Measurements from ENCODE around the gene ASB9.
"Not testable (repeated sequence)": the region's sequence is repeated elsewhere in the genome, so short reads cannot be mapped to it uniquely, and the experiment has no call there.

Gene ASB9, protein sequence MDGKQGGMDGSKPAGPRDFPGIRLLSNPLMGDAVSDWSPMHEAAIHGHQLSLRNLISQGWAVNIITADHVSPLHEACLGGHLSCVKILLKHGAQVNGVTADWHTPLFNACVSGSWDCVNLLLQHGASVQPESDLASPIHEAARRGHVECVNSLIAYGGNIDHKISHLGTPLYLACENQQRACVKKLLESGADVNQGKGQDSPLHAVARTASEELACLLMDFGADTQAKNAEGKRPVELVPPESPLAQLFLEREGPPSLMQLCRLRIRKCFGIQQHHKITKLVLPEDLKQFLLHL

DNA sequence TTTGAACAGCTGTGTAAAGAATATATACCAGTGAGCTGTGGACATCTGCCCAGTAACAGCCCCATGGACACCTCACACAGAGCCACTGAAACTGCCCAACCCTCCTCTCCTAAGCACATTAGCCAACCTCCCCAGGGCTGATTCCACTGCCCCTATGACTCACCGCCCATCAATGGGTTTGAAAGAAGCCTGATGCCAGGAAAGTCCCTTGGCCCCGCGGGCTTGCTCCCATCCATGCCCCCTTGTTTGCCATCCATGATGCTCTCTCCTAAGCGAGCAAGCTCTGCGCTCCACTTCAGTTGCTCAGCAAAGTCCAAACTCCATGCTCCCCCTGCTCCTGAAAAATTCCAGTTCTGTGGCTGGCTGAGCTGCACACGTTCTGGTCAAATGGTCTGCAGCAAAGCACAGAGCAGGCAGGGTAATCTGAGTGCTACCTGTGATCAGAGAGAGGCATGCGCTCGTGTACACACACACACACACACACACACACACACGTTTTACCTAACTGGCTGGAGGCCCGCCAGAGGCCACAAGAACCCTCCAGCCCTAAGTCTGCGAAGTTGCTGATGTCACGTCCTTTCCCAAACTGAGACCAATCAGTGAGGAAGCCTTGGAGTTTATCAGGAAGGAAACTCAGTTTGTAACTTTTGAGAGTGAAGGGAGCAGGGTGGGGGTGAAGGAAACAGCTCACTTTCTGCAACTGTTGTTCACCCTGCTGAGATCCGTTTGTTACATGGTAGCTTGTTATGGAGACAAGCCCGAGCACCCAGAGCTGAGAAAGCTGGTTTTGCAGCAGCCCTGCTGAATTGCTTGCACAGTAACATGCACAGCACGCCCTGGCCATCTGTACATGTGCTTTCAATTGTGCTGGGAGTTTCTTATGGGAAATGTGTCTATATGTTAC is at the start of gene ASB9:
Gene ASB9 (minus strand): TSS at position 466 of the 904 bp plus-strand sequence. CDS start 209 bp downstream, at position 257.
- DNase-seq (ENCODE audit: low read depth in 3 of 3, low spot score in 1 of 3): no peak

DNA sequence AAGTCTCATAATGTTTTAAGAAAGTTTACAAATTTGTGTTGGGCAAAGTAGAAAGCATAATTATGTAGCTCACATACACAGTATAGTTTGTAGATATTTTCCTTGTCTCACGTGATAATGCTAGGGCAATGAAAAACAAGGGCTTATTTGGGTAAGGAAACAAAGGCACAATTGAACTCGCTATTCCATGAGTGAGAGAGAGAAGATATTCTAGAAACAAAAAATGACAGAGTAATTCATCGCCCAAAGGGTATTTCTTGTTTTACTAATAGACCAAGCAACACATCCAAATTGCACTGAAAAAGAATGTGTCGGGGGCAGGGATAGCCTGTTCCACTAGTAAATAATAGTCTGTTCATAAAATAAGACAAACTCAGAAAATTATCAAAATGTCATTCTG is 49.2 kb upstream of the ASB9 start:
- DNase-seq (ENCODE audit: low read depth in 3 of 3, low spot score in 1 of 3): no peak

DNA sequence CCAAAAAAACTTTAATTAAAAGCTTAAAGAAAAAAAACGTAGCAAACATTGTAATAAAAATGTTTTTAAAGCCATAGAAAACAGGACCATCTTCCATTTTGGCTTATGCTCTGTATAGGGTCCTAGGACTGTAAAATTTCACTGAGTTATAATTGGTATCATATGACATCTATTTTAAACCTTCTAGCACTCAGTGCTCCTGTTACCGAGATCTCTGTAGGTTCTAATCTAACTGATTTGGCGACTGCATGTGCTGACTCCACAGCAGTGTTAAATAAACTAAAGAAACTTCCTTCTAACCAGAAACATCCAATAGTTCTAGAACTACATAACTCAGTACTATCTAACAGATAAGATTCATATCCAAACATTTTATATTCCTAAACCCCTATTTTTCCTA is 45.6 kb upstream of the ASB9 start, which contains the start of gene ASB11:
Gene ASB11 (minus strand): TSS at position 132 of the 400 bp plus-strand sequence. CDS start 35 bp downstream, at position 97.
- no peak for DNase-seq (ENCODE audit: low read depth in 3 of 3, low spot score in 1 of 3)

DNA sequence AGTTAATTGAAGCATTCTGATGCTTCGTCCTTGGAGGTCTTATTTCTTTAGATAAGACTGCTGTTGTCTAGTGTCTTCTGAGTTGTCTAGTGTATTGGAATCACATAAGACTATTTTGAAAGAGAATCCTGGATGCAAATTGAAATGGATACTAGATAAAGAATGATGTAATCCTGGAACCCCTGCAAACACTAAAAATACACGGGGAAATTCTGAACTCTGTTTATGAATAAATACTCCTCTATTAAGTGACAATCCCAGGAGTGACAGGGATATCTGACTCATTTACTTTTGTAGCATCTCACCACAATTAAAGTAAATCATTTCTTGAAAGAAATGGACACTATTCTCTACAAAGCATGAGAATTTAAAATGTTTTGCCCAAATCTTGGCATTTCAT is 44.6 kb upstream of the ASB9 start:
- DNase-seq (ENCODE audit: low read depth in 3 of 3, low spot score in 1 of 3): no peak

DNA sequence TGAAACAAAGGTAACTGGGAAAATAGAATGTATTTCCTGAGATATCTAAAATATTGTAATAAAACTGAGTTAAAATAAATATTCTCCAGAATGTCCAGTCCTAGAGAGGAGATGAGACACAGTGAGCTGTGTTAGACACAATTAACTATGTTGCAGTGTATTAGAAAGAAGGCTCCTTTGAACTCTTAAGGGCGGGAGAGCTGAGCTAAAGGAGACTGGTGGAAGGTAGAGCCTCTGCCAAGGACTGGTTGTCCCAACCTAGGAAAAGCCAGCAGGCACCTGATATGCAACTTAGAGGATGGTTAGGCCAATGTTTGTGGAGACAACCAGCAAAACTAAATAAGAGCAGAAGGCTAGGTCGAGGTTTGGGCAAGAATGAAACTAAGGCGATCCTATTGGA is 41.2 kb upstream of the ASB9 start:
- DNase-seq (ENCODE audit: low read depth in 3 of 3, low spot score in 1 of 3): no peak

DNA sequence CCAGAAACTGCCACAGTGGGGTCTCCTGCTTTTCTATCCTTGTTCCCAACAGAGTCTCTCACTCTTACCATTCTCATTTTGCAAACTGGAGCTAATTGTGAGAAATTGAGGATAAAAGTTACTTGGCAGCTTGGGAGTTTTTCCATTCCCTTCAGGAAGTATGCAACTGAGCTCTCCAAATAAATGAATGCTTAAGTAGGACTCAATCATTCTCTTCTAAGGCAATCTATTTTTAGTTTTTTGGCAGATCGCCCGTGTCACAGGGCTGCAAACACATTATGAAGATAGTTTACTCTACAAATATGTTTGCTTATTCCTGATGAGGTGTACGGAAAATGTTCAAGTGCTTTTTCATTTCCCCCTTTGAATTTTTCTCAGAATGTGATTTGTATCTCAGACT is 40.2 kb upstream of the ASB9 start:
- no peak for DNase-seq (ENCODE audit: low read depth in 3 of 3, low spot score in 1 of 3)

DNA sequence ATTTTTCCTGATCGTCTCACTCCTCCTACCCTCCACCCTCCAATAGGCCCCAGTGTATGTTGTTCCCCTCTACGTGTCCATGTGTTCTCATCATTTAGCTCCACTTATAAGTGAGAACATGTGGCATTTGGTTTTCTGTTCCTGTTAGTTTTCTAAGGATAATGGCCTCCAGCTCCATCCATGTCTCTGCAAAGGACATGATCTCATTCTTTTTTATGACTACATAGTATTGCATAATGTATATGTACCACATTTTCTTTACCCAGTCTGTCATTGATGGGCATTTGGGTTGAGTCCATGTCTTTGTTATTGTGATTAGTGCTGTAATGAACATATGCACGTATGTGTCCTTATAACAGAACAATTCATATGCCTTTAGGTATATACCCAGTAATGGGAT is 36.0 kb upstream of the ASB9 start:
- DNase-seq (ENCODE audit: low read depth in 3 of 3, low spot score in 1 of 3): not testable (repeated sequence)

DNA sequence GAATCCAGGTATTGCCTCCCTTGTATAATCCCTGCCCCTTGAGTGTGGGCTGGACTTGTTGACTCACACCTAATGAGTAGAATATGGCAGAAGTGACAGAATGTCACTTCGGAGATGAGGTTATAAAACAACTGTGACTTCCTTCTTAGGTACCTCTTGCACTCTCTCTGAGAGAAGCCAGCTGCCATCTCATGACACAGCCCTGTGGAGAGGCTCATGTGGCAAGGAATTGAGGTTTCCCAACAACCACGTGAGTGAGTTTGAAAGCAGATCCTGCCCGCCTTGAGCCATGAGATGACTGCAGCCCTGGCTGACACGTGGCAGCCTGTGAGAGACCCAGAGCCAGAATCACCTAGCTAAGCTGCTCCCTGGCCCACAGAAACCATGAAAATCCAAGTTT is 32.0 kb upstream of the ASB9 start:
- DNase-seq (ENCODE audit: low read depth in 3 of 3, low spot score in 1 of 3): no peak

DNA sequence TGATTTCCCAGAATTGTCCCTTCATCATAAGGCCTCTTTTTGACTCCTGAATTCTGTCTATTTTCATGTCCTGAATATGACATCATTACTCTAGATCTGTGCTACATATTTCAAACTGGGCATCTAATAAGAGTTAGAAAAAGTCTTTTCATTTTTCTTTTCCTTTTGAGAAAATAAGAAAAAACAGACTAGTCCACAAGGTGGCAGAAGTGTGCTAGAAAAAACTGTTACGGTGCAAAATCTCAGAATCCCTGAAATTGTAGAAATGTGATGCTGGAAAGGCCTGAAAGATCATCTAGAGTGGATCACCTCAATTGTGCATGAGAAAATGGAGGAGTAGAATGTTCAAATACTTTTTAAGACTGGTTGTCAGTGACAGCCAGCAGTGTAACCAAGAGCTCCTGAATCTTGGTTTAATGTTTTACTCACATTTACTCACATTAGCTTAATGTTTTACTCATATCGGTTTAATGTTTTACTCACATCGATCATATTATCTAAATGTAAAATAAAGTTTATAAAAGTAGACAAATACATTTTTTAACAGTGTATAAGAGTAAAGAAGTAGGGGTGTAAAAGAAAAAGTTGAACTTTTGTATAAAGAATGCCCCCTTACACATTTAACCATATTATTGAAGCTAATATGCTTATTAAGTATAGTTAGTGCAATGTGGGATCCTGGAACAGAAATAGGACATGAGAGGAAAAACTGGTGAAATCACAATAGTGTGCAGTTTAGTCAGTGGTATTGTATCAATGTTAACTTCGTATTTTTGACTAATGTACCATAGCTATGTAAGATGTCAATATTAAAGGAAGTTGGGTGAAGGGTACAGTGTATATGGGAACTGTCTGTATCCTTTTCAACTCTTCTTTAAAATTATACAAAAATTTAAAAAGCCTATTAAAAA is 30.3 kb upstream of the ASB9 start:
- DNase-seq (ENCODE audit: low read depth in 3 of 3, low spot score in 1 of 3): no peak

DNA sequence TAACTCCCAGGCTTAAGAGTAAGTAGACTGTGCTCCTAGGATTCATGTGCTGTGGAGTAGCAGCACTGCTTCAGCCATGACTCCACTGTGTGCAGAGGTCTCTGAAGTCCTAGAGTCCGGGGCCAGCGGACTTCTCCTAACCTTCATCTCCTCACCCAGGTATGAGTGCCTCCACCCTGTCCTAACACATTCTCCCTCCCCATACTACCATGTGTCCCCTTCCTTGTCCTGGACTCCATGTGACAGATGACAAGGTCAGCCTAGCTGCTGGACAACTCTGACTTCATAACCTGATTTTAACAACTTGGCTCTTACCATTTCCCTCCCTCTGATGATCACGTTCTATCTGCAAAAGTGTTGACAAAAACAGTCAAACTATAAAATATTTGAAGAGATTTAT is 28.9 kb upstream of the ASB9 start:
- no peak for DNase-seq (ENCODE audit: low read depth in 3 of 3, low spot score in 1 of 3)

DNA sequence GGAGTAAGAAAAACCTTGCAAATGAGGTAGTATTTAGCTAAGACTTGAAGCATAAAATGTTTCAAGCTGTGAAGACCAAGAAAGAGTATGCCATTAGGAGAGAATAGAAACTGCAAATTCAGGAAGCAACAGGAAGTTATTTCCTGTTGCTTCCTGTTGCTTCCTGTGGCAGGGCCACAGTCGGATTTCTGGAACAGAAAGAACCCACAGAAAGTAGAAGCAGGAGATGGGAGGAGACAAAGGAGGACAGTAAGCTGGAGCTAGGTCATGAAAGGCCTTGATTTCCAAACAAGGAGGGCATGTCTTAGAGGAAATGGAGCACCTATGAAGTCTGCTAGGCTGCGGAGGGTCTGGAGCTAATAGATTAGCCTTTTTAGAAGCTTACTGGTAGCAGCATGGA is 28.3 kb upstream of the ASB9 start:
- DNase-seq (ENCODE audit: low read depth in 3 of 3, low spot score in 1 of 3): no peak

DNA sequence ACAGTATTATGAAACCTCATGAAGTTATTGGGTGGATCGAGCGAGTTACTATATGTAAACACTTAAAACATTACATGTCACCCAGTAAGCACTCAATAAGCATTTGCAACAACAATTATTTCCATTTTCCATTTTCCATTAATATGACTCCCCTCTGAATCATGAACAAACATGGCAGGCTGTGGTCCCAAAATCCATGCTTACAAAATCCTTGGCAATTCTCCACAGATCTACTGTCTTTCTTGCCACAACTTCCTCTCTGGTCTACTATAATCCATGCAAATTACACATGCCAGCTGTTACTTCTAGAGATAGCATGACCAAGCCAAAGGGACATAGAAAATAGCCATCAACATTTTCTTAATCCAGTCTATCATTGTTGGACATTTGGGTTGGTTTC is 23.6 kb upstream of the ASB9 start:
- no peak for DNase-seq (ENCODE audit: low read depth in 3 of 3, low spot score in 1 of 3)

DNA sequence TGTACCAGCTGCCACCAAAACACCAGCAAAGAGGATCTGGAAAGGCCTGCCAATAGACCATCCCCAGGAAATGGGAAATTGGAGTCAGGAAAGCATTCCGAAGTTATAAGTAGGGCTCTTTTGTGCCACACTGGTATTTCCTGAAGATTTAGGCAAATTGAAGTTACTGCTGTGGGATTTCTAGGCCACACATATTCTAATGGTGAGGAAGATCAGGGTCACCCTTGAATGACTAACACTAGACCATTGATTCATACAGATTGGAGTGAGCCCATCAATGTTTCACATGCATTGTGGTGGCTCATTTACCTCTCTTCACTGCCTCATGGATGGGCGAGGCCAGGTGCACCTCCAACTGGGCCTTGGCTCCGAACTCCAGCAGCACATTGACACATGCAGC is 23.0 kb upstream of the ASB9 start:
- DNase-seq (ENCODE audit: low read depth in 3 of 3, low spot score in 1 of 3): no peak

DNA sequence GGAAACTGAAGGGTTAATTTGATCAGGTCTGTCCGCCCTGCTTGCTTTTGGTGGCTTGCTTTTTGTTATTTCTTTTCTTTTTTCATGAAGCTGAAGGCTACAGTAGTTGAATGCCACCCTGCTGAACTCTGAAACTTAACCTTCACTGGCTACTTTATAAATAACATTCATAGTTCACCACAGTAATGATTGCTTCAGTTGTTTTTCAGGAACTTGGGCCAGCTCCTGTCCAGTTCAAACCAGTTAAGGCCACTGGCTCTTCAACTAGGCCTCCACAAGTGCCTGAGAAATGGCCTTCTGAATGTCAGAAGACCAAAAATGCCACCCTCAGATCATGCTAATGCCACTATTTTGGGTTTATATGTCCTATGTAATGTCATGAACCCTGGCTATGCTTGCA is 7.7 kb upstream of the ASB9 start:
- no peak for DNase-seq (ENCODE audit: low read depth in 3 of 3, low spot score in 1 of 3)

DNA sequence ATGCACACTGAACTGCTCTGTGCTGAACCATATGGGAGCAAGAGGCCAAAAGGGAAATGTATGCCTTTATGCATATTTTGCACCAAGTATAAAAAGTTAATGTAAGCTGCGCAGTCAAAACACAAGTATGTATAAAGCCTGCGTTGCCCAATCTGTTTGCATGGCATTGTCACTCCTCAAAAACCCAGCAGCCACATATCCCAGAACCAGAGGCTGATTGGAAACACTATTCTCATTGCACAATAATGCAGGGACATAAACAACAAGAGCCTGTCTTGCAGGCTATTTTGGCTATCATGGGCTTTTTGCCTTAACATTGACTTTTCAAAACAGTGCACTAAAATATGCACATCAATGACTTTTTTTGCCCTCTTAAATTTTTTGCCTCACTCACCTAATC is 5.1 kb upstream of the ASB9 start:
- no peak for DNase-seq (ENCODE audit: low read depth in 3 of 3, low spot score in 1 of 3)

DNA sequence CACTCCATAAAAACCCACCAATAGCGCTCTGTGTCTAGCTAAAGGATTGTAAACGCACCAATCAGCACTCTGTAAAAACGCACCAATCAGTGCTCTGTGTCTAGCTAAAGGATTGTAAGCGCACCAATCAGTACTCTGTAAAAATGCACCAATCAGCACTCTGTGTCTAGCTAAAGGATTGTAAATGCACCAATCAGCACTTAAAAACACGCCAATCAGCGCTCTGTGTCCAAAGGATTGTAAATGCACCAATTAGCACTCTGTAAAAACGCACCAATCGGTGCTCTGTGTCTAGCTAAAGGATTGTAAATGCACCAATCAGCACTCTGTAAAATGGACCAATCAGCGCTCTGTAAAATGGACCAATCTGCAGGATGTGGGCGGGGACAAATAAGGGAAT is 3.4 kb upstream of the ASB9 start:
- not testable (repeated sequence) for DNase-seq (ENCODE audit: low read depth in 3 of 3, low spot score in 1 of 3)

DNA sequence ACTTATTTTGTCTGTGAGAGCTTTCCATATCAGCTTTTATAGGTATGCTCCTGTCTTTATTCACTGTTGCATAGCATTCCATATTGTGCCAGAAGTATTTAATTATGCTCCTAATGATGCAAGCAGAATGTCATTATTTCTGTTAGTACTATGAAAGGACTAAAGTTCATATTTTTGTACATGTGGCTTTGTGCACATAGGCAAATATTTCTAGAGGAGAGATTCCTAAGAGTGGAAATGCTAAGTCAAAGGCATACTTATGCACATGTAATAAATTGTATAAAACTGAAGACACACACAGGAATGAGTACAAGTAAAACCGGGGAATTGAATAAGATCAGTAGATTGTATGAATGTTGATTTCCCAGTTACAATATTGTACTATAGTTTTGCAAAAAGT is 1.9 kb upstream of the ASB9 start:
- no peak for DNase-seq (ENCODE audit: low read depth in 3 of 3, low spot score in 1 of 3)

DNA sequence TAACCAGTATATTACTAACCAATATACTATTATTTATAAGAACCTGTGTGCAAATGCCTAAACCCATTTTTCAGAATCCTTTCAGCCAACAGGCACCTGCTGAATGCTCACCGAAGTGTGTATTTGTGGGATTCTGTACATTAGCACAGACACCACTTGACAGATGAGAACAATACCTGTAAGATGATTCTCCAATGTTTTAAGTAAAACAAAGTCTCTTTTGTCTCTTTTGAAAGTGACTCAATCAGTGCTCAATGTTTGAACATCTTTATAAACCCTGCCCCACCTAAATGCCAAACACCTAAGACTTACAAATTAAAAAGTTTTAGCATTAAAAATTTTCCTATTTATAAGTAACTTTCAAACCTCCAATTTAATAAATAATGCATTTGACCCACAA is 763 bp downstream of the ASB9 start:
- no peak for DNase-seq (ENCODE audit: low read depth in 3 of 3, low spot score in 1 of 3)

DNA sequence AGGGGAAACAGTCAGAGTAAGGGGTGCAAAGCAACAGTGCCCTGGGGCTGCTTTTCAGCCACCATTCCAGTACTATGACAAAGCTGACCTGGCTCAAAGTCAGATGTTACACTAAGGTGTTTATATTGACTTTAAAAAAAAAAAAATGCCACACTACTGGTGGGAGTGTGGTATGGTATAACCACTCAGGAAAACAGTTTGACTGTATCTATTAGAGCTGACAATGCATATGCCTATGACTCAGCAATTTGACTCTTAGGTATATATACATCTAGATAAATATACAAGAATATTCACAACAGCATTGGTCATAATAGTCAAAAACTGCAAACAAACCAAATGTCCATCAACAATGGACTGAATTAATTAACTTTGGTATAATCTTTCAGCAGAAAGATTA is 15.0 kb downstream of the ASB9 start:
- no peak for DNase-seq (ENCODE audit: low read depth in 3 of 3, low spot score in 1 of 3)

DNA sequence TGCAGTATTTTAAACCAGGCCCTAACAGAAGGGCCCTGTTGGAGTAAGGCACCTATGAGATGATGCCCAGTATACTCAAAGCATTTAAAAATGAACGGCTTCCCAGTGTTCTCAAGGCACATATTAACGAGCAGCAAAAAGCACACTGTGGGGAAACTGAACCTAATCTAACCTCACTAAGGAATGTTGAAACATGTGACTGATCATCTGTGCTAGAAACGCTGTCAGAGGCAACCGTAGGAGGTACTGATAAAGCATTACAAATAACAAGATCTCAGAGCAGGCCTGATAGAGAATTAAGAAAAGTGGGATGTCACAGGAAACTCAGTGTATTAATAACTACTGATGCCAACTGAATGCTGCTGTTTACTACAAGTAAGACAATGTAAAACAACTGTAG is 24.0 kb downstream of the ASB9 start:
- no peak for DNase-seq (ENCODE audit: low read depth in 3 of 3, low spot score in 1 of 3)

DNA sequence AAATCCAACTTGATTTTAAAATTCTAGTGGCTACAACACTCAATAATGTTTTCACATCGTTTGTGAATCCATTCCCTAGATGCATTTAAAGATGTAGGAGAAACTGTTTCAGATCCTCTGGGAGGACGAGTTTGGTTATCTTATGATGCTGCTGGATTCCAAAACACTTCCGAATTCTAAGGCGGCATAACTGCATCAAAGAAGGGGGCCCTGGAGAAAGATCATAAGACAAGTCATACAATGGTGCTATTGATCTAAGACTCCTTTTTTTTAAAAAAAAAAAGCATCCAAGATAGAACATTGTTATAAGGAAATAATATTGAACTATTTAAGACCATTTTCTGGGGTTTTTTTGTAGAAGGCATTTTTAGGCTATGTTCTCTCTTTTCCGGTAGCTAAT is 25.5 kb downstream of the ASB9 start:
- DNase-seq (ENCODE audit: low read depth in 3 of 3, low spot score in 1 of 3): no peak

Data from stimulated activated CD4-positive, alpha-beta T cell treated with anti-CD3 and anti-CD28 coated beads, TNF-alpha, amount 100 ng/mL, for 1 hour (primary cell).